T-cell (primary cell): ENCODE results near the gene ETFB. TPM values are rescaled to one million over a fixed set of nuclear protein-coding genes. Genes with fewer than 3 reads are reported as not detected.
"Not testable (repeated sequence)": the region's sequence is repeated elsewhere in the genome, so short reads cannot be mapped to it uniquely, and the experiment has no call there.

Experiments
- ATAC-seq, 4 experiments: fragments of 200-7000 bp in 3 of 4; fragments of 150-1000 bp in 1 of 4; cut with Tn5 transposase; replicated peaks in 1 of 4; 1 replicate in 3 of 4; 2 replicates in 1 of 4; pipeline ENCODE4 v1.10.0; 2021; ENCODE audit warnings: moderate library complexity in 3 of 4, mild to moderate bottlenecking in 2 of 4, moderate number of reproducible peaks in 1 of 4
- CTCF ChIA-PET, 2 donors: fragments of 300-600 bp; sonication (Branson Sonifier 250); formaldehyde crosslinking; loops; one replicate each; lab custom pipeline; 2022; ENCODE audit warnings: antibody characterized with exemption in 2 of 2; lab: Charles Lee
- POLR2A ChIA-PET, 2 donors: fragments of 300-600 bp; sonication (Branson Sonifier 250); formaldehyde crosslinking; loops; one replicate each; lab custom pipeline; 2022; ENCODE audit warnings: antibody characterized with exemption in 2 of 2; lab: Charles Lee
- DNase-seq, 35 experiments: peaks; one replicate each; pipeline versions ENCODE4 v3.0.0 to v3.0.0-alpha.2; 2013 to 2023
- H3K27ac ChIP-seq: one replicate; pipeline ENCODE4 v1.5.1; 2013; ENCODE audit warnings: low read length
- H3K27me3 ChIP-seq, 2 experiments: replicated peaks in 1 of 2; 1 replicate in 1 of 2; 2 replicates in 1 of 2; pipeline versions ENCODE4 v1.6.1 to v1.7.0; 2013; ENCODE audit warnings: low read length in 1 of 2, mixed read lengths in 1 of 2; ENCODE audit not compliant: control insufficient read depth in 2 of 2, insufficient read depth in 2 of 2; ENCODE audit errors: extremely low read depth in 1 of 2
- H3K36me3 ChIP-seq, 2 donors: 1 replicate in 1 of 2; 2 replicates in 1 of 2; pipeline versions ENCODE4 v1.6.1 to v1.7.0; 2013; ENCODE audit warnings: low read length in 1 of 2; ENCODE audit not compliant: control insufficient read depth in 2 of 2, insufficient read depth in 1 of 2; ENCODE audit errors: extremely low read depth in 1 of 2
- H3K4me1 ChIP-seq, 2 experiments: 1 replicate in 1 of 2; 2 replicates in 1 of 2; pipeline versions ENCODE4 v1.6.1 to v1.7.0; 2013; ENCODE audit warnings: low read length in 2 of 2, mixed read lengths in 1 of 2; ENCODE audit not compliant: insufficient read depth in 2 of 2, control insufficient read depth in 1 of 2; ENCODE audit errors: extremely low read depth in 1 of 2
- H3K4me3 ChIP-seq, 2 donors: 1 replicate in 1 of 2; 2 replicates in 1 of 2; pipeline versions ENCODE4 v1.5.1 to v1.7.0; 2013; ENCODE audit warnings: mild to moderate bottlenecking in 2 of 2, low read length in 1 of 2, moderate library complexity in 1 of 2; ENCODE audit not compliant: control insufficient read depth in 1 of 2; ENCODE audit errors: extremely low read depth in 1 of 2
- H3K9me3 ChIP-seq: 2 replicates; pipeline ENCODE4 v1.7.0; 2013
- H3K27ac Mint-ChIP-seq, 2 donors: one replicate each; pipeline ENCODE4 v1.8.0; 2020 to 2021; ENCODE audit warnings: mild to moderate bottlenecking in 2 of 2, mixed read lengths in 2 of 2
- H3K27me3 Mint-ChIP-seq, 2 donors: one replicate each; pipeline ENCODE4 v1.8.0; 2021 to 2022; ENCODE audit warnings: mixed read lengths in 2 of 2
- H3K36me3 Mint-ChIP-seq: one replicate; pipeline ENCODE4 v1.8.0; 2021; ENCODE audit warnings: mixed read lengths
- H3K4me1 Mint-ChIP-seq, 3 donors: one replicate each; pipeline ENCODE4 v1.8.0; 2020 to 2022; ENCODE audit warnings: mixed read lengths in 3 of 3, mild to moderate bottlenecking in 1 of 3
- H3K4me3 Mint-ChIP-seq, 3 donors: one replicate each; pipeline ENCODE4 v1.8.0; 2020 to 2022; ENCODE audit warnings: mild to moderate bottlenecking in 3 of 3, mixed read lengths in 3 of 3, moderate library complexity in 3 of 3
- H3K9me3 Mint-ChIP-seq, 3 donors: one replicate each; pipeline ENCODE4 v1.8.0; 2020 to 2022; ENCODE audit warnings: mixed read lengths in 3 of 3
- WGBS: methylation state at CpG from one replicate; pipeline ENCODE4 v1.1.5; 2013; ENCODE audit warnings: missing lambda C conversion rate; ENCODE audit not compliant: insufficient coverage; 5-methylcytosine and 5-hydroxymethylcytosine counted together
- total RNA-seq, 35 experiments: library from RNA in 6 of 35; stranded (reverse) in 6 of 35; fragments of 120-200 nt in 1 of 35; gene quantifications; one replicate each; pipeline versions ENCODE4 v1.2.1 to v1.2.4 and lab custom pipeline; 2013 to 2026

Gene ETFB
- total RNA-seq, 5 donors from 2014 or later (not counting 1 experiment from before 2014, with no cell fraction given): 37.8 to 67.8 (median 61.1) TPM

GRCh38 chr19:51399231-51399630 lies 33.0 kb upstream of the ETFB start:
- Mint-ChIP-seq H3K36me3 (peaks cover 13% of the 10 kb centered on the region), H3K27me3 (no peaks in the 10 kb centered on the region), H3K4me3 (no peak overlapping the region), H3K27ac (no peak overlapping the region), H3K9me3 (peaks cover 6 to 20% (median 7%) of the 10 kb centered on the region in 3 donors), H3K4me1 (peaks cover 10 to 16% (median 11%) of the 10 kb centered on the region in 3 donors)
- POLR2A ChIA-PET: no interaction called here
- H3K4me3 ChIP-seq: no peak overlapping the region
- peaks cover 0 to 17% of the 10 kb centered on the region in 2 experiments for H3K4me1 ChIP-seq
- no peak overlapping the region for H3K27ac ChIP-seq
- H3K9me3 ChIP-seq: peaks cover 2% of the 10 kb centered on the region
- no peak for DNase-seq
- no peak for ATAC-seq
- no CpG with 5 or more reads among the region's 5 CpGs for WGBS
- no peaks in the 10 kb centered on the region for H3K27me3 ChIP-seq
- CTCF ChIA-PET: interaction anchor here (0.6 to 0.7 kb wide), 2 partner anchors 18 to 20 kb away, joined by 5 to 6 read pairs; partner anchors contain the start of gene SIGLEC10 (in 1 of the 2)
- no peaks in the 10 kb centered on the region for H3K36me3 ChIP-seq

- DNase-seq (peak in 1 of 35 experiments; percentile 54), ATAC-seq (no peak)
- Mint-ChIP-seq H3K27ac (no peak overlapping the region), H3K27me3 (no peaks in the 10 kb centered on the region), H3K36me3 (peaks cover 8% of the 10 kb centered on the region), H3K9me3 (peaks cover 6 to 14% (median 7%) of the 10 kb centered on the region in 3 donors), H3K4me3 (no peak overlapping the region), H3K4me1 (peaks cover 16 to 22% (median 17%) of the 10 kb centered on the region in 3 donors)
- H3K36me3 ChIP-seq: no peaks in the 10 kb centered on the region
- no CpG with 5 or more reads among the region's 7 CpGs for WGBS
- H3K27me3 ChIP-seq: no peaks in the 10 kb centered on the region
- H3K27ac ChIP-seq: no peak overlapping the region
- no peak overlapping the region for H3K4me3 ChIP-seq
- peaks cover 3 to 25% of the 10 kb centered on the region in 2 experiments for H3K4me1 ChIP-seq
- peaks cover 2% of the 10 kb centered on the region for H3K9me3 ChIP-seq
- CTCF ChIA-PET: interaction anchor here (0.6 to 0.8 kb wide), 4 partner anchors 10 to 82 kb away, joined by 3 to 8 read pairs (median 3); no protein-coding TSS in a partner anchor
- POLR2A ChIA-PET: no interaction called here
These were observed 32.0 kb upstream of the ETFB start for GRCh38 chr19:51398096-51398704.

- H3K27ac Mint-ChIP-seq, H3K27me3 ChIP-seq, POLR2A ChIA-PET, H3K4me3 ChIP-seq, H3K36me3 Mint-ChIP-seq, H3K4me3 Mint-ChIP-seq, H3K9me3 ChIP-seq, H3K27me3 Mint-ChIP-seq, H3K9me3 Mint-ChIP-seq, ATAC-seq, H3K36me3 ChIP-seq, DNase-seq, H3K27ac ChIP-seq: not testable (repeated sequence)
- 98% methylated on average over 6 of the region's 9 CpGs for WGBS
- CTCF ChIA-PET: interaction anchor here (0.6 to 0.8 kb wide), 2 partner anchors 9 to 81 kb away, joined by 3 to 8 read pairs; no protein-coding TSS in a partner anchor
- peaks cover 3 to 25% of the 10 kb centered on the region in 2 experiments for H3K4me1 ChIP-seq
- H3K4me1 Mint-ChIP-seq: peaks cover 16 to 25% (median 20%) of the 10 kb centered on the region in 3 donors
These were observed 31.3 kb upstream of the ETFB start for GRCh38 chr19:51397453-51397852.

GRCh38 chr19:51396175-51396574 lies 30.0 kb upstream of the ETFB start:
- H3K9me3 Mint-ChIP-seq: no peaks in the 10 kb centered on the region
- H3K27ac Mint-ChIP-seq: no peak overlapping the region
- ATAC-seq (no peak), DNase-seq (no peak)
- H3K4me1 Mint-ChIP-seq: peaks cover 18 to 29% (median 23%) of the 10 kb centered on the region in 3 donors
- 100% methylated on average over 2 of the region's 2 CpGs for WGBS
- ChIA-PET POLR2A (interaction anchor here in 1 of 2 donors (0.5 kb wide), 1 partner anchor 677 kb away, joined by 3 read pairs; no protein-coding TSS in a partner anchor), CTCF (interaction anchor here in 1 of 2 donors (0.7 to 1.1 kb wide), 2 partner anchors 8 to 29 kb away, joined by 4 read pairs; no protein-coding TSS in a partner anchor)
- Histone ChIP-seq H3K27ac (no peak overlapping the region), H3K4me1 (peaks cover 3 to 26% of the 10 kb centered on the region in 2 experiments), H3K27me3 (no peaks in the 10 kb centered on the region), H3K4me3 (no peak overlapping the region), H3K36me3 (no peaks in the 10 kb centered on the region), H3K9me3 (no peaks in the 10 kb centered on the region)
- H3K36me3 Mint-ChIP-seq: no peaks in the 10 kb centered on the region
- no peaks in the 10 kb centered on the region for H3K27me3 Mint-ChIP-seq
- no peak overlapping the region for H3K4me3 Mint-ChIP-seq

GRCh38 chr19:51394050-51394836 lies 28.1 kb upstream of the ETFB start:
- ChIA-PET CTCF (interaction anchor here in 1 of 2 donors (0.7 to 1.0 kb wide), 4 partner anchors 25 to 77 kb away, joined by 3 to 5 read pairs (median 3); no protein-coding TSS in a partner anchor), POLR2A (interaction anchor here in 1 of 2 donors (0.6 to 1.5 kb wide), 2 partner anchors 22 to 30 kb away, joined by 3 to 4 read pairs; partner anchors contain the start of gene NKG7)
- Mint-ChIP-seq H3K4me3 (peak overlapping the region; percentile 75 to 84 (median 80)), H3K27me3 (no peaks in the 10 kb centered on the region), H3K36me3 (no peaks in the 10 kb centered on the region), H3K4me1 (peaks cover 22 to 34% (median 25%) of the 10 kb centered on the region in 3 donors), H3K27ac (peak overlapping the region; percentile 88 to 90), H3K9me3 (no peaks in the 10 kb centered on the region)
- H3K27ac ChIP-seq: peak overlapping the region; percentile 82
- ATAC-seq (peak; percentile 95 to 96 (median 96)), DNase-seq (peak; percentile 61 to 94 (median 82))
- H3K4me1 ChIP-seq: peaks cover 3 to 38% of the 10 kb centered on the region in 2 experiments
- H3K9me3 ChIP-seq: no peaks in the 10 kb centered on the region
- H3K36me3 ChIP-seq: no peaks in the 10 kb centered on the region
- H3K27me3 ChIP-seq: peaks cover 0 to 5% of the 10 kb centered on the region in 2 experiments
- peak overlapping the region; percentile 66 for H3K4me3 ChIP-seq
- 4% methylated on average over 35 of the region's 45 CpGs for WGBS

GRCh38 chr19:51392701-51393100 lies 26.5 kb upstream of the ETFB start:
- Mint-ChIP-seq H3K9me3 (no peaks in the 10 kb centered on the region), H3K36me3 (no peaks in the 10 kb centered on the region), H3K27me3 (no peaks in the 10 kb centered on the region), H3K4me1 (peaks cover 22 to 35% (median 25%) of the 10 kb centered on the region in 3 donors), H3K4me3 (peak overlapping the region in 2 of 3 donors; percentile 50 to 52), H3K27ac (no peak overlapping the region)
- Histone ChIP-seq H3K9me3 (no peaks in the 10 kb centered on the region), H3K27ac (no peak overlapping the region), H3K4me3 (no peak overlapping the region), H3K27me3 (peaks cover 0 to 5% of the 10 kb centered on the region in 2 experiments), H3K4me1 (peaks cover 3 to 54% of the 10 kb centered on the region in 2 experiments), H3K36me3 (no peaks in the 10 kb centered on the region)
- ChIA-PET POLR2A (interaction anchor here in 1 of 2 donors (0.6 kb wide), 1 partner anchor 23 kb away, joined by 5 read pairs; no protein-coding TSS in a partner anchor), CTCF (no interaction called here)
- DNase-seq (no peak), ATAC-seq (no peak)
- WGBS: no CpG with 5 or more reads among the region's 1 CpG
